Measurements from ENCODE around the gene SLC35B3. TPM values are rescaled to one million over a fixed set of nuclear protein-coding genes. Genes with fewer than 3 reads are reported as not detected.

SLC35B3 gene
- total and polyA plus RNA-seq, 2 donors (not counting 3 experiments of a cell fraction or from before 2014, with no cell fraction given) = 11.9 to 21.5 TPM

DNA sequence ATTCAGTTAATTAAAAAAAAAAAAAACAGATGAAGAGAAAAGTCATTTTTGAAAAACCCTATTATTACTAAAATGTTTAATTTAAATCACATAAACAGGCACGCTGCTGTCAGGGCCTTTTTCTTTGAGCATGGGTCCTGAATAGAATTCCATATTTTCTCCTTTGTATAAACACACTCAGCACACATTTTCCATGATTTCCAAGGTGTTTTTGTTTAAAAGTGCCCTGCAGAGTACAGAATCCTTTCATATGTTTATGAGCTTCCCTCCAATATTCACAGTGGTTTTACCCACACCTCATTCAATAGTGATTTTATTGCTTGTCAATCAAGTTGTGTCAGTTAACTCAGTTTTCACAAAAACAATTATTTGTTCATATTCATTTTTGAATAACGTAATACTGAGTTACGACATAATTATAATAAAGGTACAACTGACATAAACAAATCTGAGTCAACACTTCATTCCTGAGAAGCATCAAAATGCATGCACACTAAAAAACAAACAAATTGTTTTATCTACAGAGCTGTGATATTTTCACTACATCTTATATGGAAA lies 15.2 kb downstream of the SLC35B3 start:
- CTCF ChIA-PET = no interaction called here
- Histone ChIP-seq H3K4me3 (replicated peaks in 1 of 3; ENCODE audit: insufficient read depth in 1 of 3, low read depth in 1 of 3, low read length in 3 of 3) (no peak overlapping the region), H3K36me3 (ENCODE audit: control insufficient read depth in 2 of 2, extremely low read depth in 1 of 2, insufficient read depth in 2 of 2, low read length in 2 of 2) (peaks cover 8 to 9% of the 10 kb centered on the region in 2 experiments), H2AFZ (ENCODE audit: low read depth, low read length) (no peak overlapping the region), H4K20me1 (replicated peaks; ENCODE audit: control insufficient read depth, extremely low read depth, insufficient read depth, low read length) (no peaks in the 10 kb centered on the region), H3K79me2 (ENCODE audit: control insufficient read depth, insufficient read depth, low read length) (no peaks in the 10 kb centered on the region), H3K4me2 (ENCODE audit: insufficient read depth, low read length) (no peak overlapping the region), H3K27ac (ENCODE audit: insufficient read depth, low read depth, low read length) (no peak overlapping the region), H3K9me3 (replicated peaks; ENCODE audit: control insufficient read depth, insufficient read depth, low read length) (no peaks in the 10 kb centered on the region), H3K9me1 (replicated peaks; ENCODE audit: control insufficient read depth, extremely low read depth, insufficient read depth, low read length) (no peaks in the 10 kb centered on the region), H3K4me1 (ENCODE audit: control insufficient read depth, extremely low read depth, insufficient read depth, low read length) (no peaks in the 10 kb centered on the region), H3K9ac (replicated peaks; ENCODE audit: extremely low read depth, insufficient read depth, low read length) (no peak overlapping the region), H3K27me3 (ENCODE audit: control insufficient read depth in 2 of 2, insufficient read depth in 2 of 2, low read length in 2 of 2) (no peaks in the 10 kb centered on the region)
- BruUV-seq (replicated peaks) = no TSS peak
- dilution Hi-C loops (cut with MboI; ENCODE audit: extremely low pct_ligation_motif_present, low sequenced_read_pairs) = no loop called here
- FAIRE-seq (no peak), DNase-seq (ENCODE audit: low read depth, low spot score) (no peak)
- intact Hi-C loops (cut with micrococcal nuclease) = no loop called here
- TF ChIP-seq MYC (IDR thresholded peaks at IDR 0.05; ENCODE audit: low read depth, low read length) = no peak
- no peak for TF ChIP-seq JUN (IDR thresholded peaks at IDR 0.05; ENCODE audit: borderline replicate concordance, insufficient read depth, insufficient read length, low read depth)
- POLR2A ChIA-PET = no interaction called here

DNA sequence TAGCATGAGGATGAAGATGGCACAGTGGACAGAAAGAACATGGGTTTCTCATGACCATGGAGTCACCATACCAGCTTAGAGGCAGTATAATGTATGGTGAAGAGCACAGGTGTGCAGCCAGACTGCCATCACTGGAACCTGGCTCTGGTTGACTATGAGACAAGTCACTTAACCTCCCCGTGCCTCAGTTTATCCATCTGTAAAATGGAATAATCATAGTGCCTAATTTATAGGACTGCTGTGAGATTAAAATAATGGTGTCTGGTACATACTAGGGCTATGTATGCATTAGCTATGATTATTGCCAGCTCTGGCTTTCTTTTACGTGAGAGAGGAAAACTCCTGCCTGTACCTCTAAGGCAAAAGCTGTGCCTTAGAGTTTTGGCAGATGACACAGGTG lies 19.4 kb downstream of the SLC35B3 start:
- ChIA-PET POLR2A (no interaction called here), CTCF (no interaction called here)
- no peak overlapping the region for H3K4me3 ChIP-seq (replicated peaks in 1 of 3; ENCODE audit: insufficient read depth in 1 of 3, low read depth in 1 of 3, low read length in 3 of 3)
- DNase-seq (ENCODE audit: low read depth, low spot score) (no peak), FAIRE-seq (no peak)
- H3K9me1 ChIP-seq (replicated peaks; ENCODE audit: control insufficient read depth, extremely low read depth, insufficient read depth, low read length) = no peaks in the 10 kb centered on the region
- no peaks in the 10 kb centered on the region for H3K9me3 ChIP-seq (replicated peaks; ENCODE audit: control insufficient read depth, insufficient read depth, low read length)
- H3K79me2 ChIP-seq (ENCODE audit: control insufficient read depth, insufficient read depth, low read length) = no peaks in the 10 kb centered on the region
- intact Hi-C loops (cut with micrococcal nuclease) = no loop called here
- H3K4me1 ChIP-seq (ENCODE audit: control insufficient read depth, extremely low read depth, insufficient read depth, low read length) = no peaks in the 10 kb centered on the region
- no peak overlapping the region for H3K27ac ChIP-seq (ENCODE audit: insufficient read depth, low read depth, low read length)
- H3K36me3 ChIP-seq (ENCODE audit: control insufficient read depth in 2 of 2, extremely low read depth in 1 of 2, insufficient read depth in 2 of 2, low read length in 2 of 2) = peaks cover 14 to 23% of the 10 kb centered on the region in 2 experiments
- H4K20me1 ChIP-seq (replicated peaks; ENCODE audit: control insufficient read depth, extremely low read depth, insufficient read depth, low read length) = no peaks in the 10 kb centered on the region
- dilution Hi-C loops (cut with MboI; ENCODE audit: extremely low pct_ligation_motif_present, low sequenced_read_pairs) = no loop called here
- H3K9ac ChIP-seq (replicated peaks; ENCODE audit: extremely low read depth, insufficient read depth, low read length) = no peak overlapping the region
- no peak for TF ChIP-seq POLR2A (IDR thresholded peaks at IDR 0.05; ENCODE audit: low read depth, low read length)
- TF ChIP-seq GATA2 (IDR thresholded peaks at IDR 0.05; ENCODE audit: insufficient read depth, insufficient read length, low read depth, low read length) = no peak
- TF ChIP-seq FOS (IDR thresholded peaks at IDR 0.05; ENCODE audit: borderline replicate concordance, insufficient read depth, low read length) = no peak
- TF ChIP-seq JUN (IDR thresholded peaks at IDR 0.05; ENCODE audit: borderline replicate concordance, insufficient read depth, insufficient read length, low read depth) = no peak
- no peak for TF ChIP-seq MYC (IDR thresholded peaks at IDR 0.05; ENCODE audit: low read depth, low read length)
- TF ChIP-seq CTCF (IDR thresholded peaks at IDR 0.05; ENCODE audit: extremely low read depth in 1 of 2, insufficient read depth in 1 of 2, low read depth in 1 of 2, low read length in 2 of 2) = no peak
- H2AFZ ChIP-seq (ENCODE audit: low read depth, low read length) = no peak overlapping the region
- no peaks in the 10 kb centered on the region for H3K27me3 ChIP-seq (ENCODE audit: control insufficient read depth in 2 of 2, insufficient read depth in 2 of 2, low read length in 2 of 2)
- no peak overlapping the region for H3K4me2 ChIP-seq (ENCODE audit: insufficient read depth, low read length)
- BruUV-seq (replicated peaks) = no TSS peak

Data from endothelial cell of umbilical vein (primary cell).